Stimulated activated CD4-positive, alpha-beta T cell treated with anti-CD3 and anti-CD28 coated beads, Interleukin-15, amount 100 ng/mL, for 48 hours (primary cell): ENCODE results near the gene RPS14.
A peak's percentile ranks its signal among the peaks of the same experiment; 100 is the strongest.
"Not testable (repeated sequence)": the region's sequence is repeated elsewhere in the genome, so short reads cannot be mapped to it uniquely, and the experiment has no call there.

Experiments
- DNase-seq, 2 donors: peaks; one replicate each; pipeline ENCODE4 v3.0.0-alpha.2; 2020; ENCODE audit warnings: low read depth in 2 of 2

RPS14 gene

GRCh38 chr5:150479416-150479815 lies 29.9 kb upstream of the RPS14 start:
- DNase-seq = no peak

- not testable (repeated sequence) for DNase-seq
Observed at GRCh38 chr5:150476568-150476967, 27.0 kb upstream of the RPS14 start.

DNA sequence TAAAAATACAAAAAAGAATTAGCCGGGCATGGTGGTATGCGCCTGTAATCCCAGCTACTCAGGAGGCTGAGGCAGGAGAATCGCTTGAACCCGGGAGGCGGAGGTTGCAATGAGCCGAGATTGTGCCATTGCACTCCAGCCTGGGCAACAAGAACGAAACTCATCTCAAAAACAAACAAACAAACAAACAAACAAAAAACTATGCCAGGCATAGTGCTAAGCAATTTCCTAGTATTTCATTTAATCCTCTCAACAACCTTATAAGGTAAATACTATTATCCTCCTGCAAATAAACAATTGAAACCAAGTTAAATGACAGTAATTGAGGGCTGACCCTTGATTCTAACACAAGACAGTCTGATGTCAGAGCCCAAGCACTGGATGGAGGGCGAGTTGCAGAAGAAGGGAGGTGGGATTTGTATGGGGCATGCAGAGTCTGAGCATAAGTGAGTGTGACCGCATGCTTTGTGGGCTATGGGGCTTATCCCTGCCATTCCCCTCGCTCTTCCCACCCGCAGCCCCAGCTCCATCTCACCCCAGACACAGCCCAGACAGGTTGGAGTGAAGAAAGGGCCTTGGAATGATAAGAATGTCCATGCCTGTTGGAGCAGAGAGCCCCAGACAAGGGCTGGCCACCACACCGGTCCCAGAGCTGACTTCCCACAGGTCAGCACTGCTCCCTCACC lies 24.3 kb upstream of the RPS14 start:
- no peak for DNase-seq

GRCh38 chr5:150469718-150470469 lies 20.4 kb upstream of the RPS14 start:
- DNase-seq = no peak

- DNase-seq = no peak
Observed at GRCh38 chr5:150468206-150468605, 18.7 kb upstream of the RPS14 start.

- DNase-seq = no peak
Observed at GRCh38 chr5:150465927-150466326, 16.4 kb upstream of the RPS14 start.

GRCh38 chr5:150464554-150465012 lies 15.0 kb upstream of the RPS14 start:
- no peak for DNase-seq

GRCh38 chr5:150461231-150461630 lies 11.7 kb upstream of the RPS14 start:
- no peak for DNase-seq

- no peak for DNase-seq
Observed at GRCh38 chr5:150460781-150461180, 11.2 kb upstream of the RPS14 start.

GRCh38 chr5:150458802-150459557 lies 9.4 kb upstream of the RPS14 start:
- peak; percentile 70 to 82 for DNase-seq

- no peak for DNase-seq
Observed at GRCh38 chr5:150457562-150458240, 8.2 kb upstream of the RPS14 start.

DNA sequence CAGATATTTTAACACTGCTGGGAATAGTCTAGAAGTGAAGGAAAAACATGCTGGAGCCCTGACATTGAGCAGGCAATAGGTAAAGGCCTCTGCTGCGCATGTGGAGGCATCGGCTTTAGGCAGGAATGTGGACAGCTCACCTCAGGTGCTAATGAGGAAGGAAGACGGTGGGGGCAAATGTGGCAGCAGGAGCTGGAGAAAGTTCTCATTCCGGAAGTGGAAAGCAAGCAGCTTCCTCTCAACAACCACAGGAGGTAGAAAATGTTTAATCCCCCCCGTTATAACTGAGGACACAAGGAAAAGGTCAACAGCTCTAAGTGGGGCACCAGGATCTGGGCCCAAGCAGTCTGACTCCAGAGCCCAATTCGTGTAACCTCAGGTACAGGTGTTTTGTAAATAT lies 7.6 kb upstream of the RPS14 start:
- no peak for DNase-seq

GRCh38 chr5:150454492-150455229 lies 5.1 kb upstream of the RPS14 start:
- no peak for DNase-seq

GRCh38 chr5:150454027-150454426 lies 4.5 kb upstream of the RPS14 start:
- DNase-seq = not testable (repeated sequence)

DNA sequence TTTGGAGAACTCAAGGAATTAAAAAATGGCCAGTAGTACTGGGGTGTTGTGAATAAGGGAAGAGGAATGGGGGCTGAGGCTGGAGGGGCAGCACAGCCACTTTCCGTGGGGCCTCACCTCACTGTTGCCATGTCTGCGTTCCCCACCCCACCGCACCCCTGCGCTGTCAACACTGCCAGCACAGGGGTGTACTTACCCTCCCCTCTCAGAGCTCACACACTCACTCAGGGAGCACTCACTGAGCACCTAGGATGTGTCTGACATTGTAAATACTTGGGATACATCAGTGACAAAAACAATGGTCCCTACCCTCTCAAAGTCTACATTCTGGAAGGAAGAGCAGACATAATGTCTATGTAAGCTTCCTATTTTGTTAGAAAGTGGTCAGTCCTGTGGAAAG lies 3.4 kb upstream of the RPS14 start:
- DNase-seq = no peak

DNA sequence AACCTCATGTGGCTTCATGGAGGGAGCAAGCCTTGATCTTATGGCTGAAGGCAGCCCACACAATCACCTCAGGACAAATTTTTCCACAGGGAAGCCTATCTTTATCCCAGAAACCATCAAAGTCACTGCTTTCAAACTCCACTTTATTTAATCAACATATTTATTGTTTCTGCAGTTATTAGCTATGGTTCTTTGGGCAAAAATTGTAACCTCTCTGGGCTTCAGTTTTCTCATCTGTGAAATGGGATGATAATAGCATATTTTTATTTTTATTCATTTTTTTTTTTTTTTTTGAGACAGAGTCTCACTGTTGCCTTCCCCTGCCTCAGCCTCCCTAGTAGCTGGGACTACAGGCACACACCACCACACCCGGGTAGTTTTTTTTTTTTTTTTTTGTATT lies 2.1 kb upstream of the RPS14 start:
- DNase-seq = no peak

GRCh38 chr5:150448952-150449516 lies 505 bp downstream of the RPS14 start:
- DNase-seq = no peak

DNA sequence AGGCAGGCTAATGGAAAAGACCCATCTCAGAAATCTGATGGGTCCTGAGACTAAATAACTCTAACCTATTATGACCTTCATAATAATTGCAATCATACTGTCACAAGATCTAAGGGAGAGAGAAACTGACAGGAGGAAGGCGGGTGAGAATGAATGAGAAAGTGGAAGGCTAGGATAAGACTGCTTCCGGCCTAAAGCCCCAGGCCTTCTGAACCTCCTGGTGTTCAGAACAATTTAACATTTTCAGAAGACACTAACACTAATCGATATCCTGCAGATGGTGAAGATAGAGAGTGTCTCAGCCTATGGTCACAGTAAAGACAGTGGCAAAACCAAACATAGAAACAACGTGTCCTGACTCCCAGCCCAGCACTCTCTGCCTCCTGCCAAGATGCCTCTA lies 1.2 kb downstream of the RPS14 start:
- no peak for DNase-seq

- no peak for DNase-seq
Observed at GRCh38 chr5:150447188-150447587, 2.4 kb downstream of the RPS14 start.

DNA sequence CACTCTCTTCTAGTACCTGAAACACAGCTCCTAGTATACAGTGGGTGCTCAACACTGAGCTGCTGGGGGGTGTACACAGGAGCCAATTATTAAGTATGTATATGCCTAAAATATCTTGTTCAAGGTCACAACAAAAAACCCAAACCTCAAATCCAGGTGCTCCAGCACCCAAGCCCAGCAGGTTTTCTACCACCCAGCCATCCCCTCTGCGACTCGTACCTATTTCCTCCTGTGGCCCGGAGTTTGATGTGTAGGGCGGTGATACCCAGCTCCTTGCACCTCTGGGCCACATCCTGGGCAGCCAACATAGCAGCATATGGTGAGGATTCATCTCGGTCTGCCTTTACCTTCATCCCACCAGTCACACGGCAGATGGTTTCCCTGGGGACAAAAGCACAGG lies 3.0 kb downstream of the RPS14 start:
- no peak for DNase-seq

DNA sequence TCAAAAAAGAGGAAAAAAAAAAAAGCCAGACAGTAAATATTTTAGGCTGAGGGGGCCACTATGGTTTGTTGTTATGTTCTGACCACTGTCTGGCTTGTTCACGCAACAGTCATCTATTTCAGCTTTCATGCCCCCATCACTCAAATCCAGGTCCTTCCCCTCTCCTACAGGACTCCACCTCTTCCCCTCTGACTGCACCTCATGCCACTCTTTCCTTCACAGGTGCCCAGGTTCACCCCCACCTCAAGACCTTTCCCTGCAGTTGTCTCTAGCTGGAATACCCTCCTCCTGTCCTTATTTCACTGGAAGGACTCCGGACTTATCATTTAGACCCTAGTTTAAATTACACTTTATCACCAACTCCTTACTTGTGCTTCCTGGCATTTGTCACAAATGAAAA lies 3.5 kb downstream of the RPS14 start:
- DNase-seq = no peak
